HL-60 (cell line): ENCODE results near the gene ABLIM1.

Experiments
- CTCF ChIP-seq: IDR thresholded peaks from one replicate; pipeline ENCODE4 v1.5.1; 2011; ENCODE audit warnings: low read length, control low read depth, inconsistent platforms; ENCODE audit not compliant: insufficient read depth
- GABPA ChIP-seq: IDR thresholded peaks from 2 replicates; pipeline ENCODE4 v1.6.1; 2012; ENCODE audit warnings: low read depth
- POLR2AphosphoS5 ChIP-seq: IDR thresholded peaks from 2 replicates; pipeline ENCODE4 v1.6.1; 2012; ENCODE audit warnings: low read depth
- SPI1 ChIP-seq: IDR thresholded peaks from 2 replicates; pipeline ENCODE4 v1.6.1; 2012; ENCODE audit warnings: low read depth, mild to moderate bottlenecking, borderline replicate concordance
- TF ChIP-seq, protein P1 (sequence below): IDR thresholded peaks from 2 replicates; pipeline ENCODE4 v1.6.1; 2012; ENCODE audit warnings: low read depth; ENCODE audit not compliant: insufficient replicate concordance

- TF ChIP-seq GABPA = no peak
- no peak for TF ChIP-seq CTCF
- no peak for TF ChIP-seq POLR2AphosphoS5
- TF ChIP-seq, protein P1, sequence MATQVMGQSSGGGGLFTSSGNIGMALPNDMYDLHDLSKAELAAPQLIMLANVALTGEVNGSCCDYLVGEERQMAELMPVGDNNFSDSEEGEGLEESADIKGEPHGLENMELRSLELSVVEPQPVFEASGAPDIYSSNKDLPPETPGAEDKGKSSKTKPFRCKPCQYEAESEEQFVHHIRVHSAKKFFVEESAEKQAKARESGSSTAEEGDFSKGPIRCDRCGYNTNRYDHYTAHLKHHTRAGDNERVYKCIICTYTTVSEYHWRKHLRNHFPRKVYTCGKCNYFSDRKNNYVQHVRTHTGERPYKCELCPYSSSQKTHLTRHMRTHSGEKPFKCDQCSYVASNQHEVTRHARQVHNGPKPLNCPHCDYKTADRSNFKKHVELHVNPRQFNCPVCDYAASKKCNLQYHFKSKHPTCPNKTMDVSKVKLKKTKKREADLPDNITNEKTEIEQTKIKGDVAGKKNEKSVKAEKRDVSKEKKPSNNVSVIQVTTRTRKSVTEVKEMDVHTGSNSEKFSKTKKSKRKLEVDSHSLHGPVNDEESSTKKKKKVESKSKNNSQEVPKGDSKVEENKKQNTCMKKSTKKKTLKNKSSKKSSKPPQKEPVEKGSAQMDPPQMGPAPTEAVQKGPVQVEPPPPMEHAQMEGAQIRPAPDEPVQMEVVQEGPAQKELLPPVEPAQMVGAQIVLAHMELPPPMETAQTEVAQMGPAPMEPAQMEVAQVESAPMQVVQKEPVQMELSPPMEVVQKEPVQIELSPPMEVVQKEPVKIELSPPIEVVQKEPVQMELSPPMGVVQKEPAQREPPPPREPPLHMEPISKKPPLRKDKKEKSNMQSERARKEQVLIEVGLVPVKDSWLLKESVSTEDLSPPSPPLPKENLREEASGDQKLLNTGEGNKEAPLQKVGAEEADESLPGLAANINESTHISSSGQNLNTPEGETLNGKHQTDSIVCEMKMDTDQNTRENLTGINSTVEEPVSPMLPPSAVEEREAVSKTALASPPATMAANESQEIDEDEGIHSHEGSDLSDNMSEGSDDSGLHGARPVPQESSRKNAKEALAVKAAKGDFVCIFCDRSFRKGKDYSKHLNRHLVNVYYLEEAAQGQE = no peak
- no peak for TF ChIP-seq SPI1
Observed at GRCh38 chr10:114697061-114697598, 39.1 kb upstream of the ABLIM1 start.
